ENCODE measurements around the gene ZBTB7C.

Gene ZBTB7C

DNA sequence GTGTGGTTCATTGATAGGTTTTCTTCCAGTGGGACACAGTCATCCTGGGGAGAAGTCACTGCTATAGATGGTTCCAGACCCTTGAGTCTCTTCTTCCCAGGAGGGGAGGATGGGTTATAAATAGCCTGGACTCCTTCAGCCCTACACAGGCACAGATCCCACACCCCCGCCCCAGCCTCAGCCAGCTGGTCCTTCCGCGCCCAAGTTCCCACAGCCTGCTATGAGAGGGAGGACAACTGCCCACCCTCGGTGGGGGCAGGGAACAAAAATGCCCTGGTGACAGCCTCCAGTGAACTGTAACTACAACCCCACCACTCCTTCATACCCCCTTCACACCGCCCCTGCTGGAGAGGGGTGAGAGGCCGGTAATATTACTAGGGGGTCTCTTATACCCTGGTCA, 3.2 kb downstream of the ZBTB7C start:
- Mint-ChIP-seq H3K36me3 (no peaks in the 10 kb centered on the region), H3K9me3 (ENCODE audit: low read depth) (no peaks in the 10 kb centered on the region), H3K27me3 (peaks cover 40% of the 10 kb centered on the region), H3K27ac (no peak overlapping the region), H3K4me1 (ENCODE audit: low read depth) (peaks cover 11% of the 10 kb centered on the region), H3K4me3 (no peak overlapping the region)

DNA sequence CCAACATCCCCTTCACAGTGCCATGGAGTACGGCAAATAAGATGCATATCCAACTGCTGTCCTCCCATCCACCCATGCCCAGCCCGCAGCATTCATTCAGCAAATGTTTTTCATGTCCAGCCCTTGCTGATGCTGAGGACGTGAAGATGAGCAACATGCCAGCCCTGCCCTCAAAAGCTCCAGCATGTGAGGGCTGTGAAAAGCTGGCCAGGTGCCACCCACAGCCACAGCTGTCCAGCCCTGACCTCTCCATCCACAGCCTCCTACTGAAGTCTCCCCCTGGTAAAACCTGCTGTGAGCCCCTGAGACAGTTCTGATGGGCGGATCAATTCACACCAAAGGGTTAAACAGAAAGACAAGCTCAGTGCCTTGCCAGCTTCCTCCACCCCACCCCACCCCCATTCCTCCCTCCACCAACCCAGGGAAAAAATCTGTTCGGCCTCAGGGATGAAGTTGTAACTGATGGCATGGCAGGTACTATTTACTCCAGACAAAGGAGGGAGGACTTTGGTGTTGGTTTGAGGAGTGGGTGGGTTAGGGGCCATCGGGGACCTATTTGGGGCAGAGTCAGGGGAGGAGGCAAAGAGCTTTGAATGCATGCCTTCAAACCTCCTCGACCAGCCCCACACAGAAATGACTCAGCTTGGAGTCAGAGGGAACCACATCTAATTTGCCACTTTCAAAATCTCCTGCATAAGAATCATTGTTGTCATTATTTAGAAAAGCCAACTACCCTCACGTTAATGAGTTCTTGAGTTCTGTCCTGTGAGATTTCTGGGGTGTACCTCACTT, 4.3 kb downstream of the ZBTB7C start:
- no peaks in the 10 kb centered on the region for H3K9me3 Mint-ChIP-seq (ENCODE audit: low read depth)
- peaks cover 8% of the 10 kb centered on the region for H3K4me1 Mint-ChIP-seq (ENCODE audit: low read depth)
- H3K27ac Mint-ChIP-seq, result no peak overlapping the region
- no peaks in the 10 kb centered on the region for H3K36me3 Mint-ChIP-seq
- H3K4me3 Mint-ChIP-seq, result no peak overlapping the region
- H3K27me3 Mint-ChIP-seq, result peaks cover 37% of the 10 kb centered on the region

DNA sequence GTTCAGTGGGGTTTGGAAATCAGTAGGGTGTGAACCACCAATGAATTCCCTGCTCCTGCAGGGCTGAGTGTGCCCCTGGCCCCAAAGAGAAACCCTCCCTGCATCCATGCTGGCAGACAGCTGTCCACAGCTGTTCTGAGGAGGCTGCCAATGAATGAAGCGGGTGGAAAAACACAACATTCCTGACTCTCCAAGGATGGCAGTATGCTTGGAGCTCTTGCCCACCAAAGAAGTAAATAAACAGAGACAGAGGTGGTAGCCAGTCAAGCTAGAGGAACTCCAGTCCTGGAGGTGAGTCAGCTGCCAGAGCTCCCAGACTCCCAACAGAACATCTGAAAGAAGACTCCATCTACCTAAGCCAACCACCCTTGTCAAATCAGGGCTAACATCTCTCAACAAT, 6.2 kb downstream of the ZBTB7C start:
- peaks cover 10% of the 10 kb centered on the region for H3K4me1 Mint-ChIP-seq (ENCODE audit: low read depth)
- H3K27me3 Mint-ChIP-seq, result peaks cover 36% of the 10 kb centered on the region
- H3K9me3 Mint-ChIP-seq (ENCODE audit: low read depth), result no peaks in the 10 kb centered on the region
- H3K4me3 Mint-ChIP-seq, result no peak overlapping the region
- H3K27ac Mint-ChIP-seq, result no peak overlapping the region
- no peaks in the 10 kb centered on the region for H3K36me3 Mint-ChIP-seq

GRCh38 chr18:48399303-48400075, 9.7 kb downstream of the ZBTB7C start:
- Mint-ChIP-seq H3K27me3 (peaks cover 23% of the 10 kb centered on the region), H3K27ac (no peak overlapping the region), H3K4me3 (no peak overlapping the region), H3K9me3 (ENCODE audit: low read depth) (no peaks in the 10 kb centered on the region), H3K36me3 (no peaks in the 10 kb centered on the region), H3K4me1 (ENCODE audit: low read depth) (peaks cover 9% of the 10 kb centered on the region)

GRCh38 chr18:48398074-48398473, 11.1 kb downstream of the ZBTB7C start:
- Mint-ChIP-seq H3K36me3 (no peaks in the 10 kb centered on the region), H3K27ac (no peak overlapping the region), H3K4me3 (no peak overlapping the region), H3K27me3 (peaks cover 26% of the 10 kb centered on the region), H3K4me1 (ENCODE audit: low read depth) (peaks cover 9% of the 10 kb centered on the region), H3K9me3 (ENCODE audit: low read depth) (no peaks in the 10 kb centered on the region)

- H3K4me1 Mint-ChIP-seq (ENCODE audit: low read depth), result peaks cover 9% of the 10 kb centered on the region
- peaks cover 26% of the 10 kb centered on the region for H3K27me3 Mint-ChIP-seq
- no peak overlapping the region for H3K4me3 Mint-ChIP-seq
- no peaks in the 10 kb centered on the region for H3K36me3 Mint-ChIP-seq
- no peak overlapping the region for H3K27ac Mint-ChIP-seq
- H3K9me3 Mint-ChIP-seq (ENCODE audit: low read depth), result no peaks in the 10 kb centered on the region
These were observed 12.2 kb downstream of the ZBTB7C start for GRCh38 chr18:48397021-48397420.

GRCh38 chr18:48396561-48396960, 12.6 kb downstream of the ZBTB7C start:
- Mint-ChIP-seq H3K4me1 (ENCODE audit: low read depth) (peaks cover 9% of the 10 kb centered on the region), H3K27ac (no peak overlapping the region), H3K36me3 (no peaks in the 10 kb centered on the region), H3K4me3 (no peak overlapping the region), H3K9me3 (ENCODE audit: low read depth) (no peaks in the 10 kb centered on the region), H3K27me3 (peaks cover 25% of the 10 kb centered on the region)

DNA sequence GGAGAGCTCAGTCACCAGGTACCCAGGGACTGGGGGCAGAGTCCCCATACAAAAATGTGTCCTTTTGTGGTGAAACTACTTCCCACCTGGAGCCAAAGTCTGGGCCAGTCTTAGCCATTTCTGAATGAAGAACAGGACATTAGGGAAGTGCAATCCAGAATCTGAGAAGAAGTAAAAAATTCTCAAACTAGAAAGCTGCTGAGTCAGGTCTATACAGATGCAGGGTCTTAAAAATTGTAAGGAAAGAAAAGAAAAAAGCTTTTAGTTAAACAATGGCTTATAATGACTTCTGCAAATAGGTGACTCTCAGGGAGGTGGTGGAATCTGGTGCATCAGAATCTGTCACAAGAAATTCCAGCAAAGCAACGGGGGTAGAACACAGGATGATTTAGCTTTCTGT, 13.5 kb downstream of the ZBTB7C start:
- Mint-ChIP-seq H3K36me3 (no peaks in the 10 kb centered on the region), H3K27me3 (peaks cover 26% of the 10 kb centered on the region), H3K4me1 (ENCODE audit: low read depth) (peaks cover 9% of the 10 kb centered on the region), H3K4me3 (no peak overlapping the region), H3K9me3 (ENCODE audit: low read depth) (no peaks in the 10 kb centered on the region), H3K27ac (no peak overlapping the region)

- no peak overlapping the region for H3K27ac Mint-ChIP-seq
- no peak overlapping the region for H3K4me3 Mint-ChIP-seq
- H3K36me3 Mint-ChIP-seq, result no peaks in the 10 kb centered on the region
- H3K9me3 Mint-ChIP-seq (ENCODE audit: low read depth), result no peaks in the 10 kb centered on the region
- peaks cover 4% of the 10 kb centered on the region for H3K4me1 Mint-ChIP-seq (ENCODE audit: low read depth)
- peaks cover 31% of the 10 kb centered on the region for H3K27me3 Mint-ChIP-seq
These were observed 15.0 kb downstream of the ZBTB7C start for GRCh38 chr18:48394176-48394575.

DNA sequence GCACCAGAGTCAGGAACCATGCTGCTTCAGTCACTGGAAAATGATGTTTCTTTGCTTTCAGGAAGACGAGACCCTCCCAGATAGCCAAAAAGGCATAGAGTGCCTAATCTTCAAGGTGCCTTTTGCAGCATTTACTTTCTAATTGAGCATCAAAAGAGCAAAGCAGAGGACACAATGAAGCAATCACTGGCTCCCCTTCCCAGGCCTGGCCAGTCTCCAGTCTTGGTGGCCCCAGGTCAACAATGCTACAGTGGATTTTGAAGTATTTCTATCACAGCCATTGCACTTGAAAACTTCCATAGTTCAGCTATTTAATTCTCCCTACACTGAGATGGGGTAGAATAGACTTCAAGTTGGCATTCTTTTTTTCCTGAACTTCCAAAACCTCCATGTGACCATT, 15.4 kb downstream of the ZBTB7C start:
- Mint-ChIP-seq H3K27ac (no peak overlapping the region), H3K27me3 (peaks cover 28% of the 10 kb centered on the region), H3K4me1 (ENCODE audit: low read depth) (peaks cover under 1% of the 10 kb centered on the region), H3K9me3 (ENCODE audit: low read depth) (no peaks in the 10 kb centered on the region), H3K36me3 (no peaks in the 10 kb centered on the region), H3K4me3 (no peak overlapping the region)

DNA sequence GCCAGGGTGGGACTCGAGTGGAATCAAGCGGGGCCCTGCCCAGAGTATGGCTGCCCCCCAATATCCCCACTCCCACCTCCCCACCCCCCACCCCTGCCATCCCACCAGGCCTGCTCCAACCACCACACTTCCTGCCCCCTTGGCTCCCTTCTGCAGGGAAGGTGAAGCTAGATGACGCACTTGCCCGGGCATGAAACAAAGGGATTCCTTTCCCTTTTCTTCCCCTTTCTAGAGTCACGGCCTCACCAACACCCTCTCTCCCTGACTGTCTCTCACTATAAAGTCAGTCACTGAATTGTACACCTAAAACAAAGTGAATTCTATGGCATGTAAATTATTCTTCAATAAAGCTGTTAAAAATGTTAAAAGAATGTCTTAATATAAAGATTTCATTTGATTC, 16.0 kb downstream of the ZBTB7C start:
- H3K4me3 Mint-ChIP-seq, result no peak overlapping the region
- H3K4me1 Mint-ChIP-seq (ENCODE audit: low read depth), result no peaks in the 10 kb centered on the region
- H3K36me3 Mint-ChIP-seq, result no peaks in the 10 kb centered on the region
- H3K9me3 Mint-ChIP-seq (ENCODE audit: low read depth), result no peaks in the 10 kb centered on the region
- peaks cover 29% of the 10 kb centered on the region for H3K27me3 Mint-ChIP-seq
- no peak overlapping the region for H3K27ac Mint-ChIP-seq

GRCh38 chr18:48392268-48392667, 16.9 kb downstream of the ZBTB7C start:
- H3K4me3 Mint-ChIP-seq, result no peak overlapping the region
- H3K27me3 Mint-ChIP-seq, result peaks cover 27% of the 10 kb centered on the region
- no peaks in the 10 kb centered on the region for H3K9me3 Mint-ChIP-seq (ENCODE audit: low read depth)
- no peaks in the 10 kb centered on the region for H3K36me3 Mint-ChIP-seq
- no peak overlapping the region for H3K27ac Mint-ChIP-seq
- no peaks in the 10 kb centered on the region for H3K4me1 Mint-ChIP-seq (ENCODE audit: low read depth)

- no peak overlapping the region for H3K27ac Mint-ChIP-seq
- no peak overlapping the region for H3K4me3 Mint-ChIP-seq
- no peaks in the 10 kb centered on the region for H3K36me3 Mint-ChIP-seq
- no peaks in the 10 kb centered on the region for H3K4me1 Mint-ChIP-seq (ENCODE audit: low read depth)
- H3K9me3 Mint-ChIP-seq (ENCODE audit: low read depth), result no peaks in the 10 kb centered on the region
- H3K27me3 Mint-ChIP-seq, result peaks cover 29% of the 10 kb centered on the region
These were observed 17.3 kb downstream of the ZBTB7C start for GRCh38 chr18:48391868-48392267.

GRCh38 chr18:48390641-48391040, 18.5 kb downstream of the ZBTB7C start:
- H3K27ac Mint-ChIP-seq, result no peak overlapping the region
- H3K4me3 Mint-ChIP-seq, result no peak overlapping the region
- no peaks in the 10 kb centered on the region for H3K9me3 Mint-ChIP-seq (ENCODE audit: low read depth)
- H3K4me1 Mint-ChIP-seq (ENCODE audit: low read depth), result no peaks in the 10 kb centered on the region
- H3K36me3 Mint-ChIP-seq, result no peaks in the 10 kb centered on the region
- H3K27me3 Mint-ChIP-seq, result peaks cover 31% of the 10 kb centered on the region

DNA sequence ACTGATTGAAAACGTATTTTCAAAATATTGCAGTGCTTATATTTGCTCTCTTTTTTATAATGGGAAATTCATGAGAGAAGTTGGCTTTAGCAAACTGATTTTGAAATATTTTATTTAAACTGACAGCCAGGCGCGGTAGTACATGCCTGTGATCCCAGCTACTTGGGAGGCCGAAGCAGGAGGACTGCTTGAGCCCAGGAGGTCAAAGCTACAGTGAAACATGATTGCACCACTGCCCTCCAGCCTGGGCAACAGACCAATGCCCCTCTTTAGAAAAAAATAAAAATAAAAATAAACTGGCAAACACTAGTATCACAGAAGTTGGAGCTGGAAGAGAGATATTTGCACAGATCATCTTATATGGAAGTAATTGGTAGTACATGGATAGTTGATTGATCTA, 20.7 kb downstream of the ZBTB7C start:
- H3K36me3 Mint-ChIP-seq, result no peaks in the 10 kb centered on the region
- H3K27ac Mint-ChIP-seq, result no peak overlapping the region
- H3K27me3 Mint-ChIP-seq, result peaks cover 30% of the 10 kb centered on the region
- no peak overlapping the region for H3K4me3 Mint-ChIP-seq
- H3K9me3 Mint-ChIP-seq (ENCODE audit: low read depth), result no peaks in the 10 kb centered on the region
- no peaks in the 10 kb centered on the region for H3K4me1 Mint-ChIP-seq (ENCODE audit: low read depth)

All from activated naive CD8-positive, alpha-beta T cell (primary cell).